HL-60 (cell line): ENCODE results near the gene CHI3L2.

ENCODE experiments used
- DNase-seq, 2 experiments: peaks; one replicate each; pipeline ENCODE4 v3.0.0-alpha.2; 2010 to 2020; ENCODE audit warnings: low read depth in 1 of 2, low spot score in 1 of 2
- H3K27ac ChIP-seq: fragments of 250-450 bp; sonication (Bioruptor Pico); replicated peaks from 2 replicates; pipeline ENCODE4 v1.5.1; 2020; ENCODE audit warnings: mild to moderate bottlenecking, moderate library complexity
- H3K27me3 ChIP-seq: fragments of 250-450 bp; sonication (Bioruptor Pico); 2 replicates; pipeline ENCODE4 v1.5.1; 2021; ENCODE audit warnings: mild to moderate bottlenecking, moderate library complexity; ENCODE audit not compliant: insufficient read depth, poor library complexity, severe bottlenecking
- H3K4me3 ChIP-seq: replicated peaks from 2 replicates; pipeline ENCODE4 v1.5.1; 2011; ENCODE audit warnings: mild to moderate bottlenecking, control low read depth, low read length; ENCODE audit not compliant: insufficient read depth
- GABPA ChIP-seq: IDR thresholded peaks from 2 replicates; pipeline ENCODE4 v1.6.1; 2012; ENCODE audit warnings: low read depth
- POLR2AphosphoS5 ChIP-seq: IDR thresholded peaks from 2 replicates; pipeline ENCODE4 v1.6.1; 2012; ENCODE audit warnings: low read depth
- SPI1 ChIP-seq: IDR thresholded peaks from 2 replicates; pipeline ENCODE4 v1.6.1; 2012; ENCODE audit warnings: low read depth, mild to moderate bottlenecking, borderline replicate concordance
- TF ChIP-seq, protein P1 (sequence below): IDR thresholded peaks from 2 replicates; pipeline ENCODE4 v1.6.1; 2012; ENCODE audit warnings: low read depth; ENCODE audit not compliant: insufficient replicate concordance
- TF ChIP-seq, protein P2 (sequence below): IDR thresholded peaks from one replicate; pipeline ENCODE4 v1.5.1; 2011; ENCODE audit warnings: low read length, control low read depth, inconsistent platforms; ENCODE audit not compliant: insufficient read depth

CHI3L2 gene

DNA sequence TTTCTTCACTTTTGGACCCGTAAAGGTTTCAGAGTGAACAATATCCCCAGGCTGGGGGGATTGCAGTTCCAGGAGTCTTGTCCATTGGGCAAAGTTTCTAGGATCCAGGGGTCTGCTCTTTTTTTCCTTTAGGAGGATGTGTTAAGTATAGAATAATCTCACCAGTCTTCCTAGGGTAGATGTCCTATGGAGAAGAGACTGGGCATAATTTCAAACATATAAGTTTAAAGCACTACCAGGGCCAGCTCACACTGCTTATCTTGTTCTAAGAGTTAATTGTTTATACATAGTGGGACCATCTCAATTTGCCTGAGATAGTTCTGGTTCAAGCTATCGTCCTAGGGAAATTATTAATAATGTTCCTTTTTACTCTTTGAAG lies 1.2 kb downstream of the CHI3L2 start:
- no peak for DNase-seq
- no peak for TF ChIP-seq POLR2AphosphoS5
- TF ChIP-seq, protein P1, sequence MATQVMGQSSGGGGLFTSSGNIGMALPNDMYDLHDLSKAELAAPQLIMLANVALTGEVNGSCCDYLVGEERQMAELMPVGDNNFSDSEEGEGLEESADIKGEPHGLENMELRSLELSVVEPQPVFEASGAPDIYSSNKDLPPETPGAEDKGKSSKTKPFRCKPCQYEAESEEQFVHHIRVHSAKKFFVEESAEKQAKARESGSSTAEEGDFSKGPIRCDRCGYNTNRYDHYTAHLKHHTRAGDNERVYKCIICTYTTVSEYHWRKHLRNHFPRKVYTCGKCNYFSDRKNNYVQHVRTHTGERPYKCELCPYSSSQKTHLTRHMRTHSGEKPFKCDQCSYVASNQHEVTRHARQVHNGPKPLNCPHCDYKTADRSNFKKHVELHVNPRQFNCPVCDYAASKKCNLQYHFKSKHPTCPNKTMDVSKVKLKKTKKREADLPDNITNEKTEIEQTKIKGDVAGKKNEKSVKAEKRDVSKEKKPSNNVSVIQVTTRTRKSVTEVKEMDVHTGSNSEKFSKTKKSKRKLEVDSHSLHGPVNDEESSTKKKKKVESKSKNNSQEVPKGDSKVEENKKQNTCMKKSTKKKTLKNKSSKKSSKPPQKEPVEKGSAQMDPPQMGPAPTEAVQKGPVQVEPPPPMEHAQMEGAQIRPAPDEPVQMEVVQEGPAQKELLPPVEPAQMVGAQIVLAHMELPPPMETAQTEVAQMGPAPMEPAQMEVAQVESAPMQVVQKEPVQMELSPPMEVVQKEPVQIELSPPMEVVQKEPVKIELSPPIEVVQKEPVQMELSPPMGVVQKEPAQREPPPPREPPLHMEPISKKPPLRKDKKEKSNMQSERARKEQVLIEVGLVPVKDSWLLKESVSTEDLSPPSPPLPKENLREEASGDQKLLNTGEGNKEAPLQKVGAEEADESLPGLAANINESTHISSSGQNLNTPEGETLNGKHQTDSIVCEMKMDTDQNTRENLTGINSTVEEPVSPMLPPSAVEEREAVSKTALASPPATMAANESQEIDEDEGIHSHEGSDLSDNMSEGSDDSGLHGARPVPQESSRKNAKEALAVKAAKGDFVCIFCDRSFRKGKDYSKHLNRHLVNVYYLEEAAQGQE: no peak
- no peak for TF ChIP-seq SPI1
- no peaks in the 10 kb centered on the region for H3K27me3 ChIP-seq
- no peak overlapping the region for H3K4me3 ChIP-seq
- no peak overlapping the region for H3K27ac ChIP-seq

DNA sequence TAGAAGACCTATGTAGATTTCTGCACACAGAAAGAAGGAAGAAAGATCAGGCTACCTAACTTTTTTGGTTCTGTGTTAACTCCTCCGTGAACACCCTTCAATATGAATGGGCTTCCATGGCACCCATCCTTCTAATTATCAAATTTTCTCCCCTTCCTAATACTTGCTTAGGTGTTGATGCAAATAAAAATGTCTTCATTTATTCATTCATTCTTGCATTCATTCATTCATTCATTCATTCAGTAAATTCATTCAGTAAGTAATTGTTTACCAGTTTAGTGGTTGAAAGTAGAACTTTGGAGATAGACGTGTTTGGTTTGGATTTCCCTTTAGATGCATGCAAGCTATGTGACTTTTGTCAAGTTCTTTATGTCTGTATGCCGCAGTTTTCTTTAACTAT lies 4.6 kb downstream of the CHI3L2 start:
- Histone ChIP-seq H3K27me3 (peaks cover 3% of the 10 kb centered on the region), H3K27ac (no peak overlapping the region), H3K4me3 (no peak overlapping the region)
- DNase-seq: no peak
- TF ChIP-seq, protein P1: no peak
- TF ChIP-seq POLR2AphosphoS5: no peak
- TF ChIP-seq, protein P2, sequence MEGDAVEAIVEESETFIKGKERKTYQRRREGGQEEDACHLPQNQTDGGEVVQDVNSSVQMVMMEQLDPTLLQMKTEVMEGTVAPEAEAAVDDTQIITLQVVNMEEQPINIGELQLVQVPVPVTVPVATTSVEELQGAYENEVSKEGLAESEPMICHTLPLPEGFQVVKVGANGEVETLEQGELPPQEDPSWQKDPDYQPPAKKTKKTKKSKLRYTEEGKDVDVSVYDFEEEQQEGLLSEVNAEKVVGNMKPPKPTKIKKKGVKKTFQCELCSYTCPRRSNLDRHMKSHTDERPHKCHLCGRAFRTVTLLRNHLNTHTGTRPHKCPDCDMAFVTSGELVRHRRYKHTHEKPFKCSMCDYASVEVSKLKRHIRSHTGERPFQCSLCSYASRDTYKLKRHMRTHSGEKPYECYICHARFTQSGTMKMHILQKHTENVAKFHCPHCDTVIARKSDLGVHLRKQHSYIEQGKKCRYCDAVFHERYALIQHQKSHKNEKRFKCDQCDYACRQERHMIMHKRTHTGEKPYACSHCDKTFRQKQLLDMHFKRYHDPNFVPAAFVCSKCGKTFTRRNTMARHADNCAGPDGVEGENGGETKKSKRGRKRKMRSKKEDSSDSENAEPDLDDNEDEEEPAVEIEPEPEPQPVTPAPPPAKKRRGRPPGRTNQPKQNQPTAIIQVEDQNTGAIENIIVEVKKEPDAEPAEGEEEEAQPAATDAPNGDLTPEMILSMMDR: no peak
- no peak for TF ChIP-seq GABPA
- no peak for TF ChIP-seq SPI1

DNA sequence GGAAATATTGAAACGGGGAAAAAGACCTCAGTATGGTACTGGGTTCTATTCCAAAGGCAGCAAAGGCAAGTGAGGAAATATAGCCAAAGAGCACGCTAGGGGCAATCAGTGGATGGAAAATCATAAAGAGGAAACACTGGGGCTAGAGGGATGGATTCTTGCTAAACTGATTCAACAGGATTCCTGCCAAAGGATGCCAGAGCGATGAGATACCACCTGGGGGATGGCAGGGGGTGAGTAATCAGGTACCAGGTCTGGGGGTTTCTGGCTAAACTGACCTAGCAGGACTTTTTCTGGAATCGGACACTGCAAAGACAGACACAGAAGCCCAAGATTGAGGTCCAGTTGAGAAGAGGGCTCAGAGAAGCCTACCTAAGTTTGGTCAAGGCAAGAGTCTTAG lies 6.7 kb downstream of the CHI3L2 start:
- no peak for DNase-seq
- TF ChIP-seq SPI1: no peak
- TF ChIP-seq GABPA: no peak
- TF ChIP-seq, protein P1: no peak
- TF ChIP-seq, protein P2: no peak
- TF ChIP-seq POLR2AphosphoS5: no peak
- no peak overlapping the region for H3K4me3 ChIP-seq
- H3K27ac ChIP-seq: no peak overlapping the region
- H3K27me3 ChIP-seq: peaks cover 3% of the 10 kb centered on the region
